ENCODE results near the gene UTP11. TPM values are rescaled to one million over a fixed set of nuclear protein-coding genes. Genes with fewer than 3 reads are reported as not detected.

The UTP11 gene, protein sequence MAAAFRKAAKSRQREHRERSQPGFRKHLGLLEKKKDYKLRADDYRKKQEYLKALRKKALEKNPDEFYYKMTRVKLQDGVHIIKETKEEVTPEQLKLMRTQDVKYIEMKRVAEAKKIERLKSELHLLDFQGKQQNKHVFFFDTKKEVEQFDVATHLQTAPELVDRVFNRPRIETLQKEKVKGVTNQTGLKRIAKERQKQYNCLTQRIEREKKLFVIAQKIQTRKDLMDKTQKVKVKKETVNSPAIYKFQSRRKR
- total RNA-seq = 45.6 and 52.4 TPM in 2 replicates

DNA sequence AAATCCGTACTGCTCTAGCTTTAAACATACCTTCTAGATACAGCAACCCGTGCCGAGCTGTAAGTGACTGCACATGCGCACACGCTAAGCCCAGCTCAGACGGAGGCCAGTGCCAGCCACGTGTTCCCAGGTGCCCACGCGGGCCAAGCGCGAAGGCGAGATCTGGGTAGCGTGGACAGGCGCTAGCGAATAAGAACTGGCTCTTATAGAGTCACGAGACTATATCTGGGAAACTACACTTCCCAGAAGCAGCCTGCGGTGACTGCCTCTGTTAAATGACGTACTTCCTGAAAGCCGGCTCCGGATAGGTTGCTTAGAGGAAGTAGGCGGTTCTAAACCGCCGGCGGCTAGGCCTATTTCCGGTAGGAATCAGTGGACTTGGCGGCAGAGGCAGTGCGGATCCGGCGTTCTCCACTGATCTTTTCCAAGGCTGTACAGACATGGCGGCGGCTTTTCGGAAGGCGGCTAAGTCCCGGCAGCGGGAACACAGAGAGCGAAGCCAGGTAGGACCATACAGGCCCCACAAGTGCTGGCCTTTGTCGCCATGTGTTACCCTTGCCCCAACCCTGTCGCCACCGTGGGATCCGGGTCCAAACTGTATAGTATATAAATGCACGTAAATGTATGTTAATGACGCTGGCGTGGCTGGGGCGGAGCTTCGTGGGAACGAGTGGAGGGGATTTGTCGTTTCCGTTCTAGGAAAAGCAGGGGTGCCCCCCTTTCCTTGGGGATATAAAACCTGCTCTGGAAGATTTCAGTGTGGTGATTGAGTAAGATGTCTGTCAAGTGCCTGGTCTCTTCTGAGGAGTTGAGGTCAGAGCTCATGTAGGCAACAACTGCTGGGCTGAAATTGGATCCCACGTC lies at the start of gene UTP11:
UTP11 (plus strand) TSS at position 372 of the 864 bp plus-strand sequence; CDS start at position 441, 69 bp downstream.

DNA sequence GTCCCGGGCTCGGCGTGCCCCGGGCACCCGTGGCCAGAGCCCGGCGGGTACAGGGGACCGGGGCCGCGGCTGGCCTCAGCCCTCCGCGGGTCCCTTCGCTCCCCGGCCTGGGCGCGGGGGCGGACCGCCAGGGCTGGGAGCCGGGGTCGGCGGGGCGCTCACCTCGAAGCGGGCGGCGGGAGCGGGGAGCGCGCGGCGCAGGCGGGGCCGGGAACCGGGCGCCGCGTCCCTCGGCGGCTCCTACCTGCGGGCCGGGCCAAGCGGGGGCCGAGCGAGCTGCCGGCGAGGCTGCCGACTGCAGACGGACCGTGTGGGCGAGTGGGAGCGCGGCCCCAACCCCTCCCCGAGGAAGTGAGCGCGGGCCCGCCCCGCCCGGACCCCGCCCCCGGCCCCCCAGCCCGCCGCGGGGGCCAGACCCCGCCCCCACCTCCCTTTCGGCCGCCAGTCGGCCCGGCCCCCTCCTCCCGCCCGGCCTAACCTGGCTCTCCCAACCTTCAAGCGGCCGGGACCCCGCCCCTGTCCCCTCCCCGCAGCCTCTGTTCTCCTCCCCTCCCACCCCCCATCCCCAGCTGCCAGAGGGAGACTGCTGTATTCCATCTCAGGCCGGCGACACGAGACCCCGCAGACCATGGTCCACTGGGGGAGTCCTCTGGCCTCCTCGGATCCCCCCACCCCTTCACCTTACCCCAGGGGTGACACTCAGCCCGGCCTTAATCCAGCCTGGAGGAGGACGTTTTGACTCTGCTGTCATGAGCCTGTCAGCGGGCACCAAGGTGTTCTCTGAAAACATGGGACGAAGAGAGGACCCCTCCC lies 7.1 kb upstream of the UTP11 start, which contains the start of gene FHL3:
FHL3 (minus strand) TSS at position 320 of the 813 bp plus-strand sequence. CDS start 6,102 bp downstream, outside the sequence.

DNA sequence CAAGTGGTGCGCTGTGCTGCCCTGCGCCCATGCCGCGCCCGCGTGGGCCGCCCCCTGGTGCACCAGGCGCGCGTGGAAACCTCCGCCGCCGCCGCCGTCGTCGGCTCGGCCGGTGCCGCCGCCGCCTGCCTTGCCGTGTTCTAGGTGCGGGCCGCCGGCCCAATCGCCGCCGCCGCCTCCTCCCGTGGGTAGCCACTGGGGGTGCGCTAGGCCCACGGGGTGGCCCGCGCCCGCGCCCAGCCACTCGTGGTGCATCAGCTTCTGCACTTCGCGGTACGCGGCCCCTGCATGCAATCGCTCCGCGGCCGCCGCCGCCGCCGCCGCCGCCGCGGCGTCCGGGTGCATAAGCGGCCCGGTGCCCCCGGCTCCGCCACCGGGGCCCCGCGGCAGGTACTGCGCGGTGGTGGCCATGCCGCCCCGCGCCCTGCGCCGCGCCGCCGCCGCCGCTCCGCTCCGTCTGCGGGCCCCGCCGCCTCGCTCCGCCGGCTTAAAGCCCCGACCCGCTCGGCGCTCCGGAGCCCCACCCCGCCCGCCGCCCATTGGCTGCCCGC lies 33.9 kb downstream of the UTP11 start, which contains the start of gene POU3F1:
POU3F1 (minus strand) TSS at position 461 of the 551 bp plus-strand sequence; CDS start at position 411, 50 bp downstream.

Small RNAs within 50 kb of the gene (small RNA-seq; reads per million reads assigned to genes)
- gene RNU6-510P = not detected

Other genes starting within 250 kb of the UTP11 start
- not detected in 2 replicates for gene EPHA10, start 247.6 kb upstream of the UTP11 start, total RNA-seq
- 0.73 and 0.78 TPM in 2 replicates for gene MANEAL, start 218.9 kb upstream of the UTP11 start, total RNA-seq
- gene C1orf122, start 204.9 kb upstream of the UTP11 start, total RNA-seq = 7.2 and 8.1 TPM in 2 replicates
- 8.8 and 12.1 TPM in 2 replicates for gene YRDC, start 204.5 kb upstream of the UTP11 start, total RNA-seq
- 3.3 and 4.1 TPM in 2 replicates for gene MTF1, start 153.1 kb upstream of the UTP11 start, total RNA-seq
- gene INPP5B, start 65.7 kb upstream of the UTP11 start, total RNA-seq = 22.8 and 34.8 TPM in 2 replicates
- 81.9 and 102 TPM in 2 replicates for gene SF3A3, start 22.7 kb upstream of the UTP11 start, total RNA-seq
- gene FHL3, start 7.2 kb upstream of the UTP11 start, total RNA-seq = 19.8 and 22.7 TPM in 2 replicates
- under 0.01 TPM in 1 of 2 replicates, not detected in the other for gene POU3F1, start 34.1 kb downstream of the UTP11 start, total RNA-seq